CD4-positive, alpha-beta T cell treated with Interleukin-15 for 4 hours (primary cell): Measurements from ENCODE around the gene PIP4K2B.

ENCODE experiments used
- DNase-seq: peaks from one replicate; pipeline ENCODE4 v3.0.0-alpha.2; 2020; ENCODE audit warnings: low spot score

Gene PIP4K2B

GRCh38 chr17:38779965-38780752 is 19.2 kb downstream of the PIP4K2B start:
- no peak for DNase-seq

GRCh38 chr17:38777641-38778250 is 21.6 kb downstream of the PIP4K2B start:
- no peak for DNase-seq

DNA sequence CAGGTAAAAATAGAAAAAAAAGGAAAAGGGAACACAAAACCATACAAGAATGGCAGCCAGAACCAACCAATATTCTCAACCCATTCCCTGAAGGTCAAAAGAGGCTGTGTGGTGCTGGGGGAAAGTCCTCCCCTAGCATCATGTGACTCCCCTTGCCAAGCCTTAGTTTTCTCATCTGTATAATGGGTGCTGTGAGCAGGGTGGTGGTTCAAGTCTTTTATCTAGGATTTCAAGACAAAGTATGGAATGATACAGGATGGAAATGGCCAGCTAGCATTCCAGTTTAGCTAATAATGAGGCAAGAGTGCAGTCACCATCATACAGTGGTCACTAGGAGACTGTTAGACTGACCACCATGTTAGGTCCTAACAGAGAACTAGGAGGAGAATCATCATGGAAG is 26.1 kb downstream of the PIP4K2B start:
- DNase-seq, result no peak

DNA sequence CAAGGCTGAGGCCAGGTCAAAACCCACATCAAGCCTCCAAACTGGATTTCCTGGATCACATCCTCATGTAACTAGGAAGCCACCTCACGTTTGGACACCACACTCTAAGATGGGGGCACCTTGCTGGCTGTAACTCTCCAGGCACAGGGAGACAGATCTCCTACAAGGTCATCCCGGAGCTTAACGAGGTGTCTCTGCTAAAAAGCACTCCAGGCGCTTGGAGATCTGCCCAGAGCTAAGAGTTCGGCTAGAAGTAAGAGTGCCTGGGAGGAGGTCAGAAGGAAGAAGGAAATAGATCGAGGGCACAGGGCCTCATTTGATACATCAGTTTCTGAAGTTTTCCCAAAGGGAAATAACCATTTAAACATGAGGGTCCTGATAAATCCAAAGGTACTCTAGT is 30.9 kb downstream of the PIP4K2B start:
- no peak for DNase-seq

- no peak for DNase-seq
Measured at GRCh38 chr17:38766341-38766740, 33.0 kb downstream of the PIP4K2B start.

- DNase-seq, result no peak
Measured at GRCh38 chr17:38762231-38762630, 37.1 kb downstream of the PIP4K2B start.

- DNase-seq, result peak; percentile 16
Measured at GRCh38 chr17:38761612-38762011, 37.7 kb downstream of the PIP4K2B start.

GRCh38 chr17:38753071-38753506 is 46.3 kb downstream of the PIP4K2B start:
- no peak for DNase-seq

- peak; percentile 99 for DNase-seq
Measured at GRCh38 chr17:38752308-38753070, 46.9 kb downstream of the PIP4K2B start, which contains the start of gene PSMB3. TSS of gene PSMB3 (plus strand) at chr17:38752741. CDS start at chr17:38752827, 86 bp downstream.

DNA sequence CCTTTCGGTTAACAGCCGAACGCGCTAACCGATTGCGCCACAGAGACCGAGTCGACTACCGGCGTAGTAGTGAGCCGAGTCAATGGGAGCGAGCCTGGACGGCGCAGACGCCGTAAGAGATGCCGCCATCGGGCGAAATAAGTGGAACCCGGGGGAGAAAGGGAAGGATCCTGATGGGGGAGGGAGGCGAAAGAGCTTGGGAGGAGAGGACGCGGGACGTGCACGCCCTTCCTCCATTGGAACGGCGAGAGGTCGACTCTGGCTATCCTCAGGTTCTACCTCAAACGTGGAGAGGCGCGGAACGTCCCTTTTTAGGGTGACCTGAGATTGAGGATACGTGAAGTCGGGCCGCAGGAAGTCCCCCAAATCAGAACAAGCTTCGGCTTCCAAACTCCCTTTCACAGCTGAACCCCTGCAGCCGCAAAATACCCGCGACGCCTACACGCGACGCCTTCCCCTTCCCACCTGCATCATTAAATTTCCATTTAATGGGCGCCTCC is 47.5 kb downstream of the PIP4K2B start:
- peak; percentile 84 for DNase-seq

- DNase-seq, result no peak
Measured at GRCh38 chr17:38751144-38751807, 48.1 kb downstream of the PIP4K2B start.

- no peak for DNase-seq
Measured at GRCh38 chr17:38750312-38751121, 48.8 kb downstream of the PIP4K2B start.

- no peak for DNase-seq
Measured at GRCh38 chr17:38750044-38750311, 49.4 kb downstream of the PIP4K2B start.

- DNase-seq, result no peak
Measured at GRCh38 chr17:38749223-38750043, 49.9 kb downstream of the PIP4K2B start.

- no peak for DNase-seq
Measured at GRCh38 chr17:38748892-38749222, 50.5 kb downstream of the PIP4K2B start.

DNA sequence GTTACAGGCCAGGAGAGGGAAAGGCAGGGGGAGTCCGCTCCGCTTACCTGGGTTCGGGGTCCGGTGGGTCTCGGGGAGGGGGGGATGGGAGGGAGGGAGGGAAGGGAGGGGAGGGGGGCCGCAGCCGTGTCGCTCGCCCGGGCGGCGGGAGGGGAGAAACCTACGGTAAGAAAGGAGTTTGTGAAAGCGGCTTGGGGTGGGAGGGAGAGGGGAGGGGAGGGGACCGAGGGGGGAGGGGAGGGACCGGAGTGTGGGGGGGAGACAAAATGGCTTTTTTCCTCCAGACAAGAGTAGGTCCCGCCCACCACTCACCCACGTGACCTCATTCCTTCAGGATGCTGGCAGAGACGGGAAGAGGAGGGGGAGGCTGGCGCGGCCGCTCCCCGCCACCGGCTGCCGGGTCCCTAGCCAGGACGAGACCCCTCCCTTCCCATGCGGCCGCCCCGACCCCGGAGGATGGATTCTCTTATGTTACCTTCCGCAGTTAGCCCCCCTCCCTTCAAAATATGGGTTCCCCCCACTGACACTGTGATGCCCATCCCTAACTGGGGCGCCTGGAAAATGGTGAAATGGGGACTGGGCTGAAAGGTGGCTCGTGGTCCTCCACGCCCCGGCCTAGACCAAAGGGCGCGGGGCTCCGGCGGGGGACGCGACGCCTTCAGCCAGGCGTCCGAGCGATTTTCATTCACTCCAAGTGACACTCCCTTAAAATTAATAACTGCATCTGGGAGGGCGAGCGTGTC is 51.0 kb downstream of the PIP4K2B start, which contains the start of gene PCGF2:
Gene PCGF2 (minus strand): TSS at position 188 of the 743 bp plus-strand sequence. CDS start 7,934 bp downstream, outside the sequence.
- no peak for DNase-seq

- DNase-seq, result no peak
Measured at GRCh38 chr17:38747463-38748148, 51.8 kb downstream of the PIP4K2B start.

GRCh38 chr17:38746849-38747462 is 52.4 kb downstream of the PIP4K2B start:
- DNase-seq, result no peak
